HepG2 (cell line): ENCODE data around the gene LRP10. TPM values are rescaled to one million over a fixed set of nuclear protein-coding genes. Genes with fewer than 3 reads are reported as not detected.
A peak's percentile ranks its signal among the peaks of the same experiment; 100 is the strongest.

Experiments used
- ATAC-seq: fragments of 200-7000 bp; cut with Tn5 transposase; 3 replicates; pipeline ENCODE4 v1.9.1; 2020; ENCODE audit warnings: mild to moderate bottlenecking, moderate library complexity
- BruUV-seq: library from RNA; stranded (reverse); fragments of 400-500 nt; replicated peaks from 2 replicates; lab custom pipeline; 2021; lab: Mats Ljungman, UMichigan
- CTCF ChIA-PET: fragments of 300-600 bp; formaldehyde crosslinking; extraction: SDS; loops from one replicate; lab custom pipeline; 2021; ENCODE audit warnings: low total read pairs, inconsistent platforms, low intra/inter-chr PET ratio; lab: Yijun Ruan, JAX
- POLR2A ChIA-PET: fragments of 350-600 bp; sonication (Branson Sonifier 250); formaldehyde crosslinking; loops from one replicate; lab custom pipeline; 2020; ENCODE audit warnings: antibody characterized with exemption, inconsistent platforms; lab: Yijun Ruan, JAX
- DNase-seq: peaks from one replicate; pipeline ENCODE4 v3.0.0-alpha.2; 2015; ENCODE audit warnings: low spot score
- FAIRE-seq: peaks from 3 replicates; lab custom pipeline; 2011; peaks lifted over from hg19 to GRCh38; lab: Jason Lieb, UNC
- H2AFZ ChIP-seq: one replicate; pipeline ENCODE4 v1.6.1; 2011; ENCODE audit warnings: low read length, inconsistent platforms
- H3K27ac ChIP-seq: fragments of 300-600 bp; 3 replicates; pipeline ENCODE4 v1.8.0; 2011; ENCODE audit warnings: mixed run types, mild to moderate bottlenecking, mixed read lengths, low read length, inconsistent platforms; ENCODE audit not compliant: insufficient read depth; ENCODE audit errors: extremely low read length
- H3K27me3 ChIP-seq, 2 experiments: fragments of 200-600 bp in 1 of 2; 2 replicates in 1 of 2; 3 replicates in 1 of 2; pipeline versions ENCODE4 v1.6.0 to v1.8.0; 2011; ENCODE audit warnings: low read length in 2 of 2, mild to moderate bottlenecking in 2 of 2, moderate library complexity in 2 of 2, inconsistent platforms in 1 of 2; ENCODE audit not compliant: insufficient read depth in 2 of 2, control insufficient read depth in 1 of 2
- H3K36me3 ChIP-seq, 2 experiments: fragments of 200-600 bp in 1 of 2; replicated peaks in 1 of 2; 2 replicates in 1 of 2; 3 replicates in 1 of 2; pipeline versions ENCODE4 v1.5.1 to v1.8.0; 2011; ENCODE audit warnings: low read length in 2 of 2, inconsistent platforms in 1 of 2; ENCODE audit not compliant: insufficient read depth in 2 of 2, control insufficient read depth in 1 of 2
- H3K4me1 ChIP-seq: 2 replicates; pipeline ENCODE4 v1.5.1; 2012; ENCODE audit warnings: low read length, inconsistent platforms; ENCODE audit not compliant: insufficient read depth
- H3K4me2 ChIP-seq: 2 replicates; pipeline ENCODE4 v1.6.0; 2011; ENCODE audit warnings: low read depth, low read length, inconsistent platforms
- H3K4me3 ChIP-seq, 3 experiments: fragments of 200-600 bp in 1 of 3; sonication (generic), shearing (Covaris generic) in 1 of 3; replicated peaks in 1 of 3; 2 replicates each; pipeline ENCODE4 v1.5.1; 2011 to 2016; ENCODE audit warnings: low read length in 3 of 3, inconsistent platforms in 2 of 3, low read depth in 2 of 3, mild to moderate bottlenecking in 2 of 3, control low read depth in 1 of 3, mixed read lengths in 1 of 3; ENCODE audit not compliant: insufficient read depth in 1 of 3
- H3K79me2 ChIP-seq: one replicate; pipeline ENCODE4 v1.6.1; 2011; ENCODE audit warnings: low read length, inconsistent platforms; ENCODE audit not compliant: insufficient read depth
- H3K9ac ChIP-seq: 2 replicates; pipeline ENCODE4 v1.6.0; 2011; ENCODE audit warnings: mild to moderate bottlenecking, low read depth, low read length, inconsistent platforms; ENCODE audit not compliant: insufficient read depth
- H3K9me3 ChIP-seq: 2 replicates; pipeline ENCODE4 v1.5.1; 2012; ENCODE audit warnings: mild to moderate bottlenecking, low read length
- H4K20me1 ChIP-seq: 2 replicates; pipeline ENCODE4 v1.6.0; 2011; ENCODE audit warnings: inconsistent platforms, mild to moderate bottlenecking, low read length, moderate library complexity; ENCODE audit not compliant: insufficient read depth
- AHR ChIP-seq: IDR thresholded peaks from 2 replicates; pipeline ENCODE4 v1.6.1; 2018; ENCODE audit warnings: missing genetic modification reagents, missing compliant biosample characterization
- FOXC1 ChIP-seq: sonication (generic); formaldehyde crosslinking; IDR thresholded peaks from 2 replicates; pipeline ENCODE4 v1.8.0; 2022; ENCODE audit warnings: mild to moderate bottlenecking, missing genetic modification reagents, borderline replicate concordance
- KDM5B ChIP-seq: sonication (generic); formaldehyde crosslinking; IDR thresholded peaks from 2 replicates; pipeline ENCODE4 v1.4.0; 2020; ENCODE audit warnings: missing genetic modification reagents, mild to moderate bottlenecking, borderline replicate concordance
- KLF13 ChIP-seq: sonication (generic); formaldehyde crosslinking; IDR thresholded peaks from 2 replicates; pipeline ENCODE4 v1.4.0; 2020; ENCODE audit warnings: mild to moderate bottlenecking, missing genetic modification reagents
- RXRA ChIP-seq: sonication (generic); formaldehyde crosslinking; IDR thresholded peaks from 2 replicates; pipeline ENCODE4 v1.5.1; 2020; ENCODE audit warnings: missing genetic modification reagents
- SSRP1 ChIP-seq: IDR thresholded peaks from 2 replicates; pipeline ENCODE4 v1.6.1; 2016; ENCODE audit warnings: control low read depth
- STAT5B ChIP-seq: sonication (generic); formaldehyde crosslinking; IDR thresholded peaks from 2 replicates; pipeline ENCODE4 v1.4.0; 2020; ENCODE audit warnings: missing genetic modification reagents
- TBX3 ChIP-seq: fragments of 450-650 bp; IDR thresholded peaks from 2 replicates; pipeline ENCODE4 v1.6.1; 2017; ENCODE audit warnings: antibody characterized with exemption, mild to moderate bottlenecking, inconsistent platforms, borderline replicate concordance
- ZBTB25 ChIP-seq: IDR thresholded peaks from 2 replicates; pipeline ENCODE4 v1.6.1; 2018; ENCODE audit warnings: missing genetic modification reagents
- ZNF280B ChIP-seq: sonication (generic); formaldehyde crosslinking; IDR thresholded peaks from 2 replicates; pipeline ENCODE4 v1.5.0; 2020; ENCODE audit warnings: missing genetic modification reagents, mild to moderate bottlenecking, borderline replicate concordance
- WGBS: methylation state at CpG from one replicate; pipeline ENCODE4 v1.1.6; 2017; ENCODE audit warnings: low lambda C conversion rate; 5-methylcytosine and 5-hydroxymethylcytosine counted together
- in situ Hi-C: cut with HindIII; loops from 2 replicates; pipeline ENCODE4 v1.10.0; 2017; ENCODE audit warnings: low pct_unique_long_range_greater_than_20kb; ENCODE audit not compliant: extremely low pct_ligation_motif_present
- intact Hi-C: fragments of 100-400 bp; cut with micrococcal nuclease; formaldehyde crosslinking; loops from one replicate; pipeline ENCODE4 v1.10.0; 2022; ENCODE audit not compliant: unreplicated experiment
- polyA plus RNA-seq, 8 experiments: library from polyadenylated mRNA; depleted of rRNA in 3 of 8; stranded (reverse) in 7 of 8; unstranded in 1 of 8; fragments of >200 nt; fragmentation: Illumina TruSeq in 4 of 8; extraction: Trizol in 4 of 8; gene quantifications; 2 replicates each; pipeline versions ENCODE4 v1.2.1 to v1.2.3, GENCODE V29; 2011 to 2016; ENCODE audit warnings: low read depth in 4 of 8, missing spikeins in 1 of 8, mixed read lengths in 1 of 8; ENCODE audit not compliant: insufficient read depth in 1 of 8
- total RNA-seq, 5 experiments: library from RNA; depleted of rRNA; stranded (reverse); fragments of >200 nt; fragmentation: Illumina TruSeq; extraction: Trizol; gene quantifications; 2 replicates each; pipeline ENCODE4 v1.2.3, GENCODE V29; 2016; ENCODE audit warnings: low read depth in 1 of 5

The LRP10 gene
- total and polyA plus RNA-seq, 2 of the 13 experiments (the other 11 are each of a cell fraction or from before 2014, with no cell fraction given), result 16.9 to 45.2 TPM

GRCh38 chr14:22892488-22892887 is 20.9 kb downstream of the LRP10 start:
- POLR2A ChIA-PET, result interaction anchor here (0.6 kb wide), 1 partner anchor 68 kb away, joined by 3 read pairs; no protein-coding TSS in a partner anchor
- no peak overlapping the region for H2AFZ ChIP-seq

More at GRCh38 chr14:22892488-22892887, 20.9 kb downstream of the LRP10 start:
- CTCF ChIA-PET, result no interaction called here
- in situ Hi-C loops (no loop called here), intact Hi-C loops (no loop called here)
- Histone ChIP-seq H3K4me3 (no peak overlapping the region), H4K20me1 (no peaks in the 10 kb centered on the region), H3K4me1 (no peaks in the 10 kb centered on the region), H3K27me3 (peaks cover 11 to 31% of the 10 kb centered on the region in 2 experiments), H3K4me2 (no peak overlapping the region), H3K79me2 (no peaks in the 10 kb centered on the region), H3K9ac (no peak overlapping the region), H3K9me3 (no peaks in the 10 kb centered on the region), H3K36me3 (no peaks in the 10 kb centered on the region), H3K27ac (no peak overlapping the region)
- DNase-seq (no peak), FAIRE-seq (no peak), ATAC-seq (peak; percentile 40)
- 52% methylated on average over 7 of the region's 7 CpGs for WGBS
- TF ChIP-seq ZNF280B (CRISPR knock-in tag) (peak; percentile 41; the same call in 1 of the 2 replicates), TBX3 (0 out of 2 replicates have a peak, but pooled peaks have one; percentile 18), RXRA (0 out of 2 replicates have a peak, but pooled peaks have one; percentile 29), SSRP1 (no peak), KDM5B (CRISPR knock-in tag) (peak; percentile 37; the same call in 1 of the 2 replicates), STAT5B (no peak), ZBTB25 (CRISPR knock-in tag) (no peak), KLF13 (CRISPR knock-in tag) (0 out of 2 replicates have a peak, but pooled peaks have one; percentile 64), AHR (CRISPR knock-in tag) (no peak), FOXC1 (0 out of 2 replicates have a peak, but pooled peaks have one; percentile 33)
- BruUV-seq, result no TSS peak
